C1 segment of cervical spinal cord (tissue), 14 donors: ENCODE results near the gene ATP2B1.
"Not testable (repeated sequence)": the region's sequence is repeated elsewhere in the genome, so short reads cannot be mapped to it uniquely, and the experiment has no call there.

Source experiments
- DNase-seq, 14 donors: peaks; one replicate each; lab custom pipeline; 2025; lab: John Stamatoyannopoulos, UW

ATP2B1 gene

DNA sequence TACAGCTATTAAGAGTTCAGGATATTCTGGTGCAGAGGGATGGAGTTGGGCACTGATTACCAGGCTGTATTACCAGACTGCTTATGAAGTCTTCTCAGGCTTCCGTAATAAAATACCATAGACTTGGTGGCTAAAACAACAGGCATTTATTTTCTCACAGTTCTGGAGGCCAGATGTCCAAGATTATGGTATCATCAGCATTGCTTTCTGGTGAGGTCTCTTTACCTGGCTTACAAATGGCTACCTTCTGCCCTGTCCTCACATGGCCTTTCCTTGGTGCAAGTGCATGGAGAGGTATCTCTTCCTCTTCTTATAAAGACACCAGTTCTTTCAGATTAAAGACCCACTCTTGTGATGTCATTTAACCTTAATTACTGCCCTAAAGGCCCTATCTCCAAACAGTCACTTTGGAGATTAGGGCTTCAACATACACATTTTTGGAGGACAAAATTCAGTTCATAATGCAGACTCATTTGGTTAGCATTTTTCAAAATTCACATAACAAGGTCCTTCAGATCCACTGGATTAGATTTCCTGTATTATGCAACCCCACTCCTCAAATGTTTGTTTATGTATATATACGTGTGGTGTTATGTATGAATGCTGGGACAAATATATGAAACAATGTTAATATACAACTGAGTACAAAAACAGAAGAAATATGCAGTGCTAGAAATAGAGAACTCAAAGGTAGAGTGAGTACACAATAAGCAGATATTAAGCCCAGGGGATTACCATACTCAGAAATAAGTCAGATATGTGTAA, 9.3 kb upstream of the ATP2B1 start:
- DNase-seq = no peak

DNA sequence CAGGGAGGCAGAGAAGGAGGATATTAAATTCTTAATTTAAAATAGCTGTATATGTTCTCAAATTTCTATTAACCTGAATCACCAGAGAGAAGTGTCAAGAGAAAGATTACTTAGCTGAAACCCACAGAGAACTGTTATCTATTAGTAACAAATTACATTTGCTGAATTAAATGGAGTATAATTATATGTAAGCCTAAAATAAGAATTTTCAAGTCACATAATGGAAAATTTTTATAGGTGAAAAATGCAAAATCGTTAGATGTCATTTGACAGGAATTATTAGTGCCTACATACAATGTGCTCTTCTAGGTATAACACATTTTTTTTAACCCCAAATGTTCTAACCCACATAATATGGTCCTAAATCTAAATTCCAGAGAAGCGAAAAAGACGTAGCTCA, 4.1 kb upstream of the ATP2B1 start:
- no peak for DNase-seq

DNA sequence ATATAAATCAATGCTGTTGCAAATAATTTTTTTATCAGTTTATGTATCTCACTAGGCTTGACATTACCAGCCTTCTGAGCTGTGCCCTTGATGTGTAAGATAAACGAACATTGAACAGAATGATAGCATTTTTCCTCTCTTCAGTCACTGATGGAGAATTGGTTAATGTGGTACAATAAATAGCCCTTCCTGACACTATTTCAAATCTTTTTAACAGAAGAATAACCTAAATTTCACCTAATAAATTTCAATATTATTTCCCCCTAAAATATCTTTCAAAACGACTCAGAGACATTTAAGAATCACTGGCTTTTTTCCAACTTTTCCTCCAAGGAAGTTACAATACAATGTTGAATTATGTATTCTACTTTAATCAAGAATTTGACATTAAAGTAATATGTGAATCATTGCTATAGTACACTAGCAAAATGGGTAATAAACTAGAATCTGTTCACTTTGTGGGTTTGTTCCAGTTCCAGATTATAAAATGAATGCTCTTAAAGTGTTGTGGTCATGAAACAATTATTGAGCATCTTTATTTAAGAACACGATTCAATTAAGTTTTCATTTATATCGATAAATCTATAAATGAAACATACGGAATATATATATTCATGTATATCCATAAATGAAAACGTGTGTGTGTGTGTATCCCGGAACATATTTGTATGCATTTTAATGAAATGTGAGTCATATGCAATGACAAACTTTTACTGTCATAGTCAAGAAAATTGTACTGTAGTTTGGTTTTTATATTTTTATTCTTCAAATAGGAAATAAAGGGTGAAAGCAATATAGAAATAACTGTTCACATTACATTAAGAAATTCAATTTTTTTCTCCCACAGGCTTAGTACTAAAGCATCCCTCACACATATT, 2.5 kb upstream of the ATP2B1 start:
- DNase-seq = peak in 1 of 14 donors; percentile 45

DNA sequence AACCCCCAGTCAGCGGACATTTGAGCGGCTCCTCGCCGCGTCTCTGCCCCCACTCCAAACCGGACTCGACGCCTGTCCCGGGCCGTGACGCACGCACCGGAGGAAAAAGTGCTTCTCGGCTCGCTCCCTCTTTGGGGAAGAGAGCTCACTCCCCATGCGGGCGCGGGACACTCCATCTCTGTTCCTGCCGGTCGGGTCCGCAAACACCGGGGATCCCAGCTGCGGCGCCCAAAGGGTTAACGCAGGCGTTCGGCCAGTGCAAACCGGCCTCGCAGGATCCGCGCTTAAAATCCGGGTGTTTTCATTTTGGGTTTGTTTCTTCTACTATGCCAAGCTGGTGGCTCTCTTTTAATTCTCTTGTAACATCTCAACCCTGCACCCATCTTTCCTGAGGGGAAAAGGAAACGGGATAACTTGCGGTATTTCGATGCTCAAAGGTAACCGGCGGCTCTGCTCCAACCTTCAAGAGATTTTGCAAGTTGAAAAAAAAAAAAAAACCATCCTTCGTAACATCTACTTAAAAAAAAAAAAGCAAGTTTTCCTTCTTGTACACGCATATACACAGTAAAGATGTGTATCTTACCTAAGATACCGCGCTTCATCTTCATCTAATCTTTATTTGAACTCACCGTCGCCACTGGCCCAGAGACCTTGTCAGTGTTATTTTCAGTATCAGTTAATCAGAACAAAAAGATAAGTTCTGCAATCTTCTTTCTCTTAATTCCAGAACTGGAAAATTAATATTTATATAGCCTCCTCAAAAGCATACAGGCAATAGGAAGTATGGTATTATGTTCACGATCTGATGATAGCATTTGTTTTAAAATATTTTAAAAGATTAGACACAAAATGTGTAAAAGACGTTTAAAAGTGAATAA, 1.6 kb upstream of the ATP2B1 start:
- peak in 7 of 14 donors; percentile 47 to 84 (median 72) for DNase-seq

DNA sequence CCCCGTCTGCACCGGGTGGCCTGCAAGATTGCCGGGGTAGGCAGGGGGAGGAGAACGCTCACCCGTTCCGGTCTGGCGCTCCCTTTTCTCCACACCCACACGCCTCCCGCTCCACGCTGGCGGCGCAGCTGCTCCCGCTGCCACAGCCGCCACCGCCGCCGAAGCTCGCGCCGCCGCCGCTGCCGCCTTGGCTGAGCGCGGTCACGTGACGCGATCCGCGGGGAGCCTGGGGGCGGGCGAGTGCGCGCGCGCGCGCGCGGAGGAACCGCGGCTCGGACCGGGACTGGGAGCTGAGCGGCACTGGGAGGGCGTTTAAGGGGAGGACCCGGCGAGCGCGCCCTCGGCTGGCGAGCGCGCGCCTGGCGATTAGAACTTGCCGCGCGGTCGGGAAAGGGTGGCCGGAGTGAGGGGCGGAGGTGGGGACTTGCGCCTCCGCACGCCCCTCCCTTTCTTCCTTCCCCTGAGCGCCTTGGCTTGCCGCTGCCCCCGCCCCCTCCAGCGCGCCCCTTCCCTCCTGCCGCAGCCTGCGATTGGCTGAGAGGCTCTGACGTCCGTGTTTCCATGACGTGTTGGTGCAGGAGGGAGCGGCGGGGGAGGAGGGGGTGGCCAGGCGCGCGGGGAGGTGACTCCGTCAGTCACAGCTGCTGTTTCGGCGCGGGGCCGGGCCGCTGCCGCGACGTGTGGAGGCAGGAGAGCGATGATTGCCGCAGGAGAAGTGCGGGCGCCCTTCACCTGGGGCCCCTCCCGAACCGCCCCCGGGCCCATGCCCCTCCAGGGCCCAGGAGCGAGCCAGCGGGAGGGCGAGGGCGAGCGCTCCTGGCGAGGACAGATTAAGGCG, 738 bp upstream of the ATP2B1 start:
- DNase-seq = peak; percentile 83 to 100 (median 97)

DNA sequence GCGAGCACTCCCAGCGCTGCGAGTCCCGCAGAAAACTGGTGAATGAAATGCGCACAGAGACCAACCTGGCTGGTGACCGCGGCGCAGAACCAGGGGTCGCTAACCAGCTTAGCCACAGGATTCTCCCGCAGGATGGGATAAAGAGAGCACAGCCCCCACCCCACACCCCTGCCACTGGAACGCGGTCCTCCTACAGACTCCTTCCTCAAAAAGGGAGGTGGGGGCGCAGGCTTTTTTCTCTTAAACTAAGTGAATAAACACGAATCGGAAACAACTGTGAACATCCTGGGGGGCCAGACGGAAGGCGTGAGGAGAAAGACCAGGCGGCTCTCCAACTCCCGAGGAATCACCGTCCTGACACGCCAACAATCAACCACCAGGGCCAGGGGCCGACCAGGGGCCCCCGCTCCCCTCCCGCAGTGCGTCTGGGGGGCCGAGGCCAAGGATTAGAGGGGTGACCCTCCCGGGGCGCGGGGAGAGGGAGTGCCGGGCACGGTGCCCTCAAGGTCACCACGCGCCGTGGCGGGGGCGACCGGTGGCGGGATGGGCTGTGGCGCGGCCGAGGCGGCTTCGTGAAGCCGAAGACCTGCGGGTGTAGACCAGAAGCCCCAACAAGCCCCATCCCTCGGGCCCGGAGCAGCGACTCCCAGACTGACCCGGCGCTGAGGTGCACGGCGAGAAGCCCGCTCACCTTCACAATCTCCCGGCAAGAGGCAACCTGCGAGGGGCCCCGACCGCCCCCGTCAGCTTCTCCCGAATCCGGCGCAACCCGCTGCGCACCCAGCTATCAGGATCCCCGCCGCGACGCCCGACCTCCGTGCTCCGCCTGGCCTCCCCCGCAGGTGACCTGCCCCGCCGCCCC, 704 bp downstream of the ATP2B1 start:
- peak in 10 of 14 donors; percentile 6 to 69 (median 44) for DNase-seq

DNA sequence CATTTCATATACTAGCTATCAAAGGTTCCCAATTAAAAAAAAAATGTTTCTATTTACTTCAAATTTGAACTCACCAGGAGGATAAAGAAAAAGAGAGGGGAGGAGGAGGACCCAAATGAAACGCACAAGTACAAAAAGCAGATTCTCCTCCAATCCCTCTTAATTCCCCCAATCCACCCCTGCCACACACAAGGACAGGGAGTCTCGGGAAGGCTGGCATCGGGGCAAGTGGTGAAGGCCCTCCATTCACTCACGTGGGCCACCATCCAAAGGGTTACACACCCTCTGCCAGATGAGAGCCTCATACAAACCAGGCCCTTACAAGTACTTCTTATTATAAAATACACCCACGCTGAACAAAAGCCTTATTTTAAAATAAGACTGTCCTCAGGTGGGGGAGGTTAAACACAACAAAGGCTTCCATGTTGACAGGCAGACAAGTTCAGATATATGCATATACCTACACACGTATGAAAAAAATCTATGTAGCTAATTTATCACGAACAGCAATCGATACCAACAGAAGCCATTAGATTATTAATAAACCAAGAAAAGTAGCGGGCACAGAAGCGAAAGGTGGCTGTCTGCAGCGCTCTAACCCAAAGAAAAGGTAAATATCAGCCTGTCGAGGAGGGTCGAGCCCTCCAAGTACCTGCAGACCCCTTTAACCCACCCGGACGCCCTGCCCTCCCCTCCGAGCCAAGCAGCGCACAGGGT, 1.5 kb downstream of the ATP2B1 start:
- DNase-seq = peak in 10 of 14 donors; percentile 7 to 47 (median 23)

DNA sequence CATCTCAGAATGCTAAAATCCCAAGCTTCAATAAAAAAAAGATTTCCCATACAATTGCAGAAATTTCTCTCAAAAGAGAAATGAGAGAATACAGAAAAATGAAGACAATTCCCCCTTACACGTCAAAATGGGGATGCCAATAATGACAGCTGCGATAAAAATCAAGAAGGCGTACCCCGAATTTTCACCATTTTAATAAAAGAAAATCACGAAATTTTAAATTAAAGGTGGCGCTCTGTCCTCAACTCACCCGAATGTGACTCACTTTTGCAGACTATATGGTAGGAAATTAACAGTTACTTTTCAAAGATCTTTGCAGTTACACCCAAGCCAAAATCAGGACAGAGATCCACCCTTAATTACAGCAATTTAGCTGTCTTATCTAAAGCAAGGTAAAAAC, 2.1 kb downstream of the ATP2B1 start:
- DNase-seq = no peak

DNA sequence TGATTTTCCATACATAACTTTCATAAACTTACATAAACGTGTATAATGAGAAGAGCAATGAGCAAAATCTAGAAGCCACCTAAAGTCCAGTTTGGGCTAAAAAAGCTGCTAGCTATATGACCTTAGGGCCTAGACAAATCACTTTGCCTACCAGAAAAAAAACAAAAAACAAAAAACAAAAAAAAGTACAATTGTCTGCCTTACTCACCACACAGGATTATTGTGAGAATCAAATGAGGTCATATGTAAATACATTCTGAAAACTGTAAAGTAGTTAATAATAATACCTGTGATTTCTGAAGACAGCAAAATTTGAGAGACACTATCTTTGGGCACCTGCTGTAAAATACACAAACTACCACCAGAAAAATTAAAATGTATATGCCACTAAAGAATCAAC, 4.2 kb downstream of the ATP2B1 start:
- DNase-seq = no peak

DNA sequence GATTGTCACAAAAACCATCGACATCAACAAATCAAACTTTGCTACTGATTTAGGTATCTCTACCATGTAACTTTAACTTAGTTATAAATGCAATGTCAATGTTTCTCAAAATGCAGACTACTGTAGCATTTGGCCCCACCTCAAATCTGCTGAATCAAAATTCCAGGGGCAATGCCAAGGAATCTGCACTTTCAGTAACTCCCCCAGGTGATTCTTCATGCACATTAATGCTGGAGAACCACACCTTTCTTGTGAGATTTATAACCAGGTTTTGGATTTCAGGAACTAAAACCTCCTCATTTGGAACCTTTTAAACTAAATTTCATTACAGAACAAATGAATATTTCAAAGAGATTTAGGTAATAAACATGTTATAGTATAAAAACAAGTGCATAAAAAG, 4.9 kb downstream of the ATP2B1 start:
- DNase-seq = no peak

DNA sequence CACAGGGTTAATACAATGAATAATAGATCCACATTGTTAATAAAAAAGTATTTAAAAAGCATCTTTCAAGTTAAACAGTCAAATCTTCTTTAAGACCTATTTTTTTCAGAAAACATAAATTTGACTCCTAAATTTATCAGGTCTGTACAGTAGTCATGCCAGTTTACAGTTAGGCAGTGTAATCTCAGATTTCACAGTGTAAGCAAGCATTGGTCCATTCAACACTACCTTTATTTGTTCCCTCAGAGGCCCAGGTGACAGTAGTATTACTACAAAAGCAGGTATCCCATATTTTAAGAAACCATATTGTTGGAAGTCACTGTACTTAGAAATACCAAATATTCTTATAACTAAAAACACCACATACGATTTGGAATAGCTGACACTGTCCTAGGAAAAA, 6.1 kb downstream of the ATP2B1 start:
- DNase-seq = no peak

DNA sequence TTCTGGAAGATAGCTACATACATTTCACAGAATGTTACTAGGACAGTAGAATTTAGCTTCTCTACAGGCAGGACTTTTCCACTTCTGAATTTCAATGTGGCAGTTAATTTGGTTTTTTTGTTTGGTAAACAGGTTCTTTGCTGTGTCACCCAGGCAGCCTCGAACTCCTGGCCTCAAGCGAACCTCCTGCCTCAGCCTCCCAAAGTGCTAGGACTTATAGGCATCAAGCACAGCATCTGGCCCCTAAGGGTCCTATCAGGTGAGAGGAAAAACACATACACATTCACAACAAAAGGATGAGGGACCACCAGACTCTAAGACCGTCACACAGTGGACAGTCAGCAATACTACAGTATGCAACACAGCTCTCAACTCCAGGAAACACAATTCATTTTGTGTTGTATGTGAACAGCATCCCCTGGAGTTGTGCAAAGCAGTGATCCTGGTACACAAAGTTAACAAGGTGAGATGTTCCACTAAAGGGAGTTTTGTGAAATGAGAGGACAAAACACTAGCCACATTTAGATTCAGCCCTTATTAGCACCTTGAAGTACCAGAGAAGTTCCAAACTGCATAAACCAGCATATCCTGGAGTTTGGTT, 6.9 kb downstream of the ATP2B1 start:
- DNase-seq = no peak

DNA sequence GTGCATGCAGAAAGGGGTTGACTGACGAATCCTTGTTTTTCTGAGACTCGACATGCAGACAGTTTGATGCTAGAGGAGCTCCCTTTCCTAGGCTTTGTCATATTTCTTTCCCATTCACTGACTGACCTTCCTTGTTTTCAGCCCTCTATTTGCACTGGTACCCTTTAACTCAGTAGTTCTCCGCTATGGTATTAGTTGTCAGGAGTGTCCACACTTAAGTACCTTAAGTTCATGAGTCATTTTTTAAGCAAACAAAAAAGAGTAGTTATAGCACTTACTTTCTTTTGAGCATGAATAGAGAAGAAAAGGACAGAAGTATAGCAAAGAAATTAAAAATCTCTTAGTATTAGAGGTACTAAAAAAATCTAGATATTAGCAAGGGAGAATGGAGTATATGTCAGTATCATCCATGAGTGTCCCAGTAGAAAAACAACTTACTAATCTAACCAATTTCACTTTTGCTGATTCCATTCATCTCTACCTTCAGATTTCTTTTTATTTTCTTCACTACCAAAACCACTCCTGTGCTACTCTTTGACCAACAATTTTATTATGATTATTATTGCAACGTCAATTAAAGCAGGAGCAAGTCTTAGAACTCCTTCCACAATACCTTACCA, 8.3 kb downstream of the ATP2B1 start:
- no peak for DNase-seq

DNA sequence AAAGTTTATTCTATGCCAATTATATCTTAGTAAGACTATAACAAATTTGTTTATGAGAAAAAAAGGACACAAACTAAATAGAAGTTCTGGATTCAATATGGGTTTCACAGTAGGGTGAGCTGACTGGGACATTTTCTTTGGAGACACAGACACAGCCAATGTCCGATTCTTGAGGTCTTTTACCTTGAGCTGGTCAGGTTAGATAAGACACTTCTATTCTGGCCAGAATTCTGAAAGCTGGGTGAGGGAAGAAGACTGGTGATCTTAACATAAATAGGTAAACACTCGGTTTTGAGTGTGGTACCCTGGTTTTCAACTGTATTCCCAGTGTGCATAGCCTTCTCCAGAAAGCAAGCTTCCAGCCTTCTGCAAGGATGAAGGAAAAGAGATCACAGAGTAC, 10.0 kb downstream of the ATP2B1 start:
- no peak for DNase-seq

DNA sequence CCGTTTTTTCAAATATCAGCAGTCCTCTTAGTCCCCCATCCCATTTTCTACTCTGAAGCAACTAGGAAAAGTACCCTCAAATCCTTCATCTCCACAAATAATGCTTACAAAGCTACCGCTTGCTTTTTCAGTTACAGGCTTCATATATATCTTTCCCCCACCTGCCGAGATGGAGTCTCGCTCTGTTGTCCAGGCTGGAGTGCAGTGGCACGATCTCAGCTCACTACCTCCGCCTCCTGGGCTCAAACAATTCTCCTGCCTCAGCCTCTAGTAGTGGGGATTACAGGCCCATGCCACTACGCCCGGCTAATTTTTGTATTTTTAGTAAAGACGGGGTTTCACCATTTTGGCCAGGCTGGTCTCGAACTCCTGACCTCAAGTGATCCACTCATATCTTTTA, 10.9 kb downstream of the ATP2B1 start:
- not testable (repeated sequence) for DNase-seq

DNA sequence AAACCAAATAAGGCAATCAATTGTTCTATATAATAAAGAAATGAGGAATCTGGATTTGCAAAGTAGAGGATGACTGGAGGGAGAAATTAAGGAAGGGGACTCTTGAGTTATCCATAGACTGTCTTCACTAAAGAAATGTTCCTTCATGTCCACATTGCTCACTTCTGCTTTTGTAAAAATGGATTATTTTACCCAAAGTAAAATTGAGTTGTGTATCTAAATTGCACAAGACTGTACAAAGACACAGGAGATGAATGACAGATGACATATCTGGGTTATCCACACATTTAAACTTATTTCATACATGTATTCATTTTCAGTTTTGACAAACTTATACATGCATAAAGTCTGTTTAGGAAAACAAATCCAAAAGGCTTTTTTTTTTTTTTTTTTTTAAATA, 11.3 kb downstream of the ATP2B1 start:
- no peak for DNase-seq

DNA sequence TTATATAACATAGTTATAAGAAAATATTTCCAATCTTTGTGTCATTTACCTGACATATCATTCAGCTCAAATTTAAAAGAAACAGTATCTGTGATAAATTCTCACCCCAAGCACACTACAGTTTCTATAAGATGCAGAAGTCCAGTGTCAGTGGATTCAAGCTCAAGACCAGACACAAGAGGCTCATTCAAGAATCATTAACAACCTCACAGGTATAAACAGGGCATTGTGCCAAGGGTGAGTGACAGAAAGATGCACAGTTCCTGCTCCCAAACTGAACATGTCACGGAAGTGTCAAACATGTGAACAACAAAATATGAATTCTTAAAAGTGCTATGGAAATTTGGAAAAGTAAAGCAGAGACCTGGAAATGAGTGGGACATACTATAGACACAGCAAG, 12.8 kb downstream of the ATP2B1 start:
- no peak for DNase-seq

DNA sequence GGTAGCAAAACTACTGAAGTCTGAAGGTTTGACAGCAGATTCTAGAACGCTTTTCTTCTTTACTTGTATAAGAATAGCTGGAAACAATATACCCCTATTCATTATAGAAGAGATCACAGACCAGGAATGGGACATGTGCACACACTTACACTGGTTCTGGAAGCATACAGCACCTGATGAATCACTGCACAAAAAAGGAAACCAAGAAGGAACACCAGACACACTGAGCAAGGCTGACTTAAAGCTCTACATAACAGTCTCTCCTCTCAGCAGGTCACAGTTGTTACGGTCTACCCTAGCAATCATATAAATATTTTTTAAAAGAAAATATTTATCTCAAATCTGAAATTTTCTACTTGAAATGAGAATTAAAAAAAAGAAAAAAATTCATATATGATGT, 13.5 kb downstream of the ATP2B1 start:
- DNase-seq = no peak
